Glutamatergic neuron (in vitro differentiated cells): Measurements from ENCODE around the gene RGS19. TPM values are rescaled to one million over a fixed set of nuclear protein-coding genes. Genes with fewer than 3 reads are reported as not detected.
A peak's percentile ranks its signal among the peaks of the same experiment; 100 is the strongest.
"Not testable (repeated sequence)": the region's sequence is repeated elsewhere in the genome, so short reads cannot be mapped to it uniquely, and the experiment has no call there.

Experiments
- DNase-seq: peaks from one replicate; pipeline ENCODE4 v3.0.0; 2022
- H3K27ac Mint-ChIP-seq: one replicate; pipeline ENCODE4 v1.8.0; 2020; ENCODE audit warnings: mild to moderate bottlenecking, mixed read lengths, inconsistent platforms; ENCODE audit not compliant: unreplicated experiment
- H3K27me3 Mint-ChIP-seq: one replicate; pipeline ENCODE4 v1.8.0; 2020; ENCODE audit warnings: mild to moderate bottlenecking, moderate library complexity, mixed read lengths, inconsistent platforms; ENCODE audit not compliant: unreplicated experiment
- H3K36me3 Mint-ChIP-seq: one replicate; pipeline ENCODE4 v1.8.0; 2020; ENCODE audit warnings: mild to moderate bottlenecking, mixed read lengths, inconsistent platforms; ENCODE audit not compliant: unreplicated experiment
- H3K4me1 Mint-ChIP-seq: one replicate; pipeline ENCODE4 v1.8.0; 2020; ENCODE audit warnings: mild to moderate bottlenecking, low read depth, mixed read lengths, inconsistent platforms; ENCODE audit not compliant: unreplicated experiment
- H3K4me3 Mint-ChIP-seq: one replicate; pipeline ENCODE4 v1.8.0; 2020; ENCODE audit warnings: mild to moderate bottlenecking, mixed read lengths, inconsistent platforms; ENCODE audit not compliant: unreplicated experiment
- H3K9me3 Mint-ChIP-seq: one replicate; pipeline ENCODE4 v1.8.0; 2020; ENCODE audit warnings: mild to moderate bottlenecking, moderate library complexity, mixed read lengths, inconsistent platforms; ENCODE audit not compliant: unreplicated experiment
- CTCF ChIP-seq: fragments of 200-600 bp; sonication (generic); IDR thresholded peaks from one replicate; pipeline ENCODE4 v1.5.0; 2021; ENCODE audit not compliant: partially characterized antibody, unreplicated experiment
- total RNA-seq: library from RNA; stranded (reverse); fragmentation: NEBNext Ultra II Directional; extraction: Animal tissue kit (Norgen Biotek cat#: 25700); gene quantifications from one replicate; pipeline ENCODE4 v1.2.1, GENCODE V29; 2021; ENCODE audit not compliant: unreplicated experiment

RGS19 gene
- total RNA-seq, 1 donor from 2014 or later: 4.4 TPM

- Mint-ChIP-seq H3K9me3 (peaks cover 28% of the 10 kb centered on the region), H3K27me3 (peaks cover 30% of the 10 kb centered on the region), H3K4me1 (peaks cover 16% of the 10 kb centered on the region), H3K27ac (peak overlapping the region; percentile 46), H3K4me3 (peak overlapping the region; percentile 83), H3K36me3 (peaks cover 13% of the 10 kb centered on the region)
- DNase-seq: no peak
- TF ChIP-seq CTCF: no peak
These were observed 12.0 kb upstream of the RGS19 start for GRCh38 chr20:64091340-64091739.

GRCh38 chr20:64090165-64090564, 10.8 kb upstream of the RGS19 start:
- Mint-ChIP-seq H3K4me1 (peaks cover 16% of the 10 kb centered on the region), H3K27ac (peak overlapping the region; percentile 74), H3K27me3 (peaks cover 29% of the 10 kb centered on the region), H3K9me3 (peaks cover 29% of the 10 kb centered on the region), H3K36me3 (peaks cover 16% of the 10 kb centered on the region), H3K4me3 (peak overlapping the region; percentile 46)
- peak; percentile 75 for DNase-seq
- no peak for TF ChIP-seq CTCF

- not testable (repeated sequence) for DNase-seq, H3K4me3 Mint-ChIP-seq
- Mint-ChIP-seq H3K27ac (peak overlapping the region; percentile 7), H3K9me3 (peaks cover 32% of the 10 kb centered on the region), H3K4me1 (peaks cover 19% of the 10 kb centered on the region), H3K27me3 (peaks cover 33% of the 10 kb centered on the region), H3K36me3 (peaks cover 16% of the 10 kb centered on the region)
These were observed 9.3 kb upstream of the RGS19 start for GRCh38 chr20:64088586-64088985.

- H3K27me3 Mint-ChIP-seq: peaks cover 30% of the 10 kb centered on the region
- peaks cover 29% of the 10 kb centered on the region for H3K9me3 Mint-ChIP-seq
- not testable (repeated sequence) for DNase-seq, H3K4me3 Mint-ChIP-seq, H3K27ac Mint-ChIP-seq
- peaks cover 16% of the 10 kb centered on the region for H3K36me3 Mint-ChIP-seq
- peaks cover 16% of the 10 kb centered on the region for H3K4me1 Mint-ChIP-seq
These were observed 8.0 kb upstream of the RGS19 start for GRCh38 chr20:64087226-64087825.

GRCh38 chr20:64086801-64087200, 7.5 kb upstream of the RGS19 start:
- peaks cover 33% of the 10 kb centered on the region for H3K27me3 Mint-ChIP-seq
- H3K9me3 Mint-ChIP-seq: peaks cover 29% of the 10 kb centered on the region
- peaks cover 14% of the 10 kb centered on the region for H3K4me1 Mint-ChIP-seq
- TF ChIP-seq CTCF: no peak
- DNase-seq: no peak
- no peak overlapping the region for H3K27ac Mint-ChIP-seq
- peaks cover 16% of the 10 kb centered on the region for H3K36me3 Mint-ChIP-seq
- no peak overlapping the region for H3K4me3 Mint-ChIP-seq

GRCh38 chr20:64084685-64085152, 5.4 kb upstream of the RGS19 start:
- H3K4me3 Mint-ChIP-seq: peak overlapping the region; percentile 93
- H3K36me3 Mint-ChIP-seq: peaks cover 16% of the 10 kb centered on the region
- peak overlapping the region; percentile 75 for H3K27ac Mint-ChIP-seq
- TF ChIP-seq CTCF: no peak
- no peak for DNase-seq
- H3K4me1 Mint-ChIP-seq: peaks cover 9% of the 10 kb centered on the region
- H3K9me3 Mint-ChIP-seq: peaks cover 26% of the 10 kb centered on the region
- H3K27me3 Mint-ChIP-seq: peaks cover 35% of the 10 kb centered on the region
